GM23338 (cell line): ENCODE results near the gene SLC13A5. TPM values are rescaled to one million over a fixed set of nuclear protein-coding genes. Genes with fewer than 3 reads are reported as not detected.

Experiments used
- ATAC-seq: fragments of 200-7000 bp; cut with Tn5 transposase; 3 replicates; pipeline ENCODE4 v1.9.1; 2020
- DNase-seq: peaks from one replicate; pipeline ENCODE4 v3.0.0-alpha.2; 2015; ENCODE audit warnings: low spot score
- H2AFZ ChIP-seq: fragments of 200-600 bp; sonication (generic); 2 replicates; pipeline ENCODE4 v1.8.0; 2016; ENCODE audit warnings: antibody characterized with exemption, mild to moderate bottlenecking, moderate library complexity
- H3F3A ChIP-seq: fragments of 200-600 bp; sonication (generic); replicated peaks from 2 replicates; pipeline ENCODE4 v1.8.0; 2017; ENCODE audit warnings: antibody characterized with exemption, mixed run types, low read depth
- H3K27ac ChIP-seq: fragments of 200-600 bp; sonication (generic); 2 replicates; pipeline ENCODE4 v1.6.1; 2016; ENCODE audit warnings: low read depth
- H3K27me3 ChIP-seq: fragments of 200-600 bp; sonication (generic); 2 replicates; pipeline ENCODE4 v1.8.0; 2016; ENCODE audit warnings: mild to moderate bottlenecking, mixed run types, moderate library complexity; ENCODE audit not compliant: insufficient read depth
- H3K36me3 ChIP-seq: fragments of 200-600 bp; sonication (generic); 2 replicates; pipeline ENCODE4 v1.8.0; 2016; ENCODE audit warnings: mild to moderate bottlenecking; ENCODE audit not compliant: insufficient read depth
- H3K4me1 ChIP-seq: fragments of 200-600 bp; sonication (generic); 2 replicates; pipeline ENCODE4 v1.8.0; 2016; ENCODE audit warnings: mild to moderate bottlenecking, moderate library complexity; ENCODE audit not compliant: insufficient read depth
- H3K4me2 ChIP-seq: fragments of 200-600 bp; sonication (generic); 2 replicates; pipeline ENCODE4 v1.7.1; 2017; ENCODE audit warnings: mixed run types
- H3K4me3 ChIP-seq: fragments of 200-600 bp; sonication (generic); 2 replicates; pipeline ENCODE4 v1.6.1; 2016; ENCODE audit warnings: mixed run types
- H3K79me2 ChIP-seq: fragments of 200-600 bp; sonication (generic); replicated peaks from 2 replicates; pipeline ENCODE4 v1.8.0; 2017; ENCODE audit warnings: mild to moderate bottlenecking; ENCODE audit not compliant: insufficient read depth
- H3K9me2 ChIP-seq: fragments of 200-600 bp; sonication (generic); 2 replicates; pipeline ENCODE4 v1.8.0; 2017; ENCODE audit not compliant: insufficient read depth
- H4K20me1 ChIP-seq: fragments of 200-600 bp; sonication (generic); replicated peaks from 2 replicates; pipeline ENCODE4 v1.8.0; 2017; ENCODE audit warnings: mild to moderate bottlenecking; ENCODE audit not compliant: insufficient read depth
- H3K27ac Mint-ChIP-seq: 2 replicates; pipeline ENCODE4 v1.8.0; 2020; ENCODE audit warnings: inconsistent platforms, mild to moderate bottlenecking, moderate library complexity, mixed read lengths
- H3K27me3 Mint-ChIP-seq: 3 replicates; pipeline ENCODE4 v1.8.0; 2022; ENCODE audit warnings: low read depth, mild to moderate bottlenecking, moderate library complexity, mixed read lengths, inconsistent platforms; ENCODE audit not compliant: insufficient read depth, poor library complexity
- H3K36me3 Mint-ChIP-seq: 3 replicates; pipeline ENCODE4 v1.8.0; 2021; ENCODE audit warnings: low read depth, mild to moderate bottlenecking, inconsistent platforms, moderate library complexity, mixed read lengths
- H3K4me1 Mint-ChIP-seq: 3 replicates; pipeline ENCODE4 v1.8.0; 2020; ENCODE audit warnings: mild to moderate bottlenecking, inconsistent platforms, mixed read lengths
- H3K4me3 Mint-ChIP-seq: 3 replicates; pipeline ENCODE4 v1.8.0; 2021; ENCODE audit warnings: moderate library complexity, mild to moderate bottlenecking, inconsistent platforms, mixed read lengths
- H3K9me3 Mint-ChIP-seq: 3 replicates; pipeline ENCODE4 v1.8.0; 2020; ENCODE audit warnings: moderate library complexity, mild to moderate bottlenecking, inconsistent platforms, mixed read lengths
- CREB1 ChIP-seq: fragments of 250-450 bp; sonication (Bioruptor Pico); IDR thresholded peaks from 2 replicates; pipeline ENCODE4 v1.5.0; 2020; ENCODE audit warnings: low read depth, mild to moderate bottlenecking, moderate library complexity
- EZH2 ChIP-seq: fragments of 200-600 bp; sonication (generic); IDR thresholded peaks from one replicate; pipeline ENCODE4 v1.8.0; 2017; ENCODE audit warnings: antibody characterized with exemption, mild to moderate bottlenecking, low read depth; ENCODE audit not compliant: unreplicated experiment
- EZH2phosphoT487 ChIP-seq: fragments of 200-600 bp; sonication (generic); IDR thresholded peaks from one replicate; pipeline ENCODE4 v1.8.1; 2018; ENCODE audit warnings: antibody characterized with exemption; ENCODE audit not compliant: unreplicated experiment
- JUNB ChIP-seq: IDR thresholded peaks from one replicate; pipeline ENCODE4 v1.6.1; 2016; ENCODE audit warnings: antibody characterized with exemption; ENCODE audit not compliant: unreplicated experiment
- NANOG ChIP-seq: IDR thresholded peaks from 2 replicates; pipeline ENCODE4 v1.6.1; 2016; ENCODE audit warnings: antibody characterized with exemption, borderline replicate concordance
- POLR2AphosphoS5 ChIP-seq: IDR thresholded peaks from 2 replicates; pipeline ENCODE4 v1.6.1; 2016; ENCODE audit warnings: antibody characterized with exemption, low read depth
- STAT1 ChIP-seq: IDR thresholded peaks from one replicate; pipeline ENCODE4 v1.6.1; 2016; ENCODE audit warnings: antibody characterized with exemption; ENCODE audit not compliant: unreplicated experiment
- ZNF114 ChIP-seq: fragments of 250-450 bp; sonication (Bioruptor Pico); IDR thresholded peaks from 2 replicates; pipeline ENCODE4 v1.5.0; 2020; ENCODE audit warnings: mild to moderate bottlenecking, moderate library complexity
- ZNF331 ChIP-seq: fragments of 250-450 bp; sonication (Bioruptor Pico); IDR thresholded peaks from 2 replicates; pipeline ENCODE4 v1.5.0; 2020; ENCODE audit warnings: low read depth, mild to moderate bottlenecking, moderate library complexity
- polyA plus RNA-seq: library from polyadenylated mRNA; unstranded; fragments of >200 nt; fragmentation: Nextera tagmentation; extraction: Ambion mirVana; gene quantifications from 2 replicates; pipeline ENCODE4 v1.2.1, GENCODE V29; 2016
- total RNA-seq: library from RNA; depleted of rRNA; stranded (reverse); fragments of >200 nt; shearing (Covaris generic); gene quantifications from 2 replicates; pipeline ENCODE4 v1.2.3, GENCODE V29; 2014
- TF ChIP-seq, protein P1 (sequence below): IDR thresholded peaks from 2 replicates; pipeline ENCODE4 v1.6.1; 2016; ENCODE audit warnings: antibody characterized with exemption
- TF ChIP-seq, protein P2 (sequence below): IDR thresholded peaks from one replicate; pipeline ENCODE4 v1.6.1; 2018; ENCODE audit warnings: antibody characterized with exemption; ENCODE audit not compliant: unreplicated experiment
- TF ChIP-seq, protein P3 (sequence below): fragments of 250-450 bp; sonication (Bioruptor Pico); IDR thresholded peaks from 2 replicates; pipeline ENCODE4 v1.5.0; 2020; ENCODE audit warnings: mild to moderate bottlenecking, moderate library complexity
- TF ChIP-seq, protein P4 (sequence below), 2 experiments: fragments of 200-600 bp in 1 of 2; sonication (generic) in 1 of 2; conservative IDR thresholded peaks; 2 replicates each; pipeline versions ENCODE4 v1.5.1 to v1.6.1; 2016 to 2017; ENCODE audit warnings: antibody characterized with exemption in 2 of 2, low read depth in 2 of 2, mild to moderate bottlenecking in 2 of 2, moderate library complexity in 1 of 2

Gene SLC13A5
- total and polyA plus RNA-seq, 2 experiments from 2014 or later, result 1.2 to 2.3 TPM

DNA sequence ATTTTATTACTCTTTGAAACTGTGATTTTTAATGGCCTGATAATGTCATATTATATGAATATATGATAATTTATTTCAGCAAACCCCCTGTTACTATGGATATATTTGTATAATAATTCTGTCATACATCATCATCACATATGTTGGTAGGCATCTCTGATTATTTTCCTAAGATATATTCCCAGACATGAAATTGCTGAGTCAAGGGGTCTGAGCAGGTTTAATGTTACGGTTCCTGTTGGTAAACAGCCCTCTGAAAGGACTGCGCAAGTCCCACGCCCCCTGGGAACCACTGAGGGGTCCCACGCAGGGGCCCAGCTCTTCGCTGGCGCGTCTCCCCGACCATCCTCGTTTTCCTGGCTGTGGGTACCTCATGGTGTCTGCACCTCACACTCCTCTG, 24.2 kb downstream of the SLC13A5 start:
- H2AFZ ChIP-seq, result no peak overlapping the region
- H3K4me2 ChIP-seq, result no peak overlapping the region
- H3F3A ChIP-seq, result no peaks in the 10 kb centered on the region
- TF ChIP-seq STAT1 (no peak), ZNF331 (CRISPR knock-in tag) (no peak), POLR2AphosphoS5 (no peak), CREB1 (CRISPR knock-in tag) (no peak), ZNF114 (CRISPR knock-in tag) (no peak), JUNB (no peak), EZH2phosphoT487 (no peak), EZH2 (no peak), NANOG (no peak)
- TF ChIP-seq, protein P1, sequence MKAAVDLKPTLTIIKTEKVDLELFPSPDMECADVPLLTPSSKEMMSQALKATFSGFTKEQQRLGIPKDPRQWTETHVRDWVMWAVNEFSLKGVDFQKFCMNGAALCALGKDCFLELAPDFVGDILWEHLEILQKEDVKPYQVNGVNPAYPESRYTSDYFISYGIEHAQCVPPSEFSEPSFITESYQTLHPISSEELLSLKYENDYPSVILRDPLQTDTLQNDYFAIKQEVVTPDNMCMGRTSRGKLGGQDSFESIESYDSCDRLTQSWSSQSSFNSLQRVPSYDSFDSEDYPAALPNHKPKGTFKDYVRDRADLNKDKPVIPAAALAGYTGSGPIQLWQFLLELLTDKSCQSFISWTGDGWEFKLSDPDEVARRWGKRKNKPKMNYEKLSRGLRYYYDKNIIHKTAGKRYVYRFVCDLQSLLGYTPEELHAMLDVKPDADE, result no peak
- TF ChIP-seq, protein P2, sequence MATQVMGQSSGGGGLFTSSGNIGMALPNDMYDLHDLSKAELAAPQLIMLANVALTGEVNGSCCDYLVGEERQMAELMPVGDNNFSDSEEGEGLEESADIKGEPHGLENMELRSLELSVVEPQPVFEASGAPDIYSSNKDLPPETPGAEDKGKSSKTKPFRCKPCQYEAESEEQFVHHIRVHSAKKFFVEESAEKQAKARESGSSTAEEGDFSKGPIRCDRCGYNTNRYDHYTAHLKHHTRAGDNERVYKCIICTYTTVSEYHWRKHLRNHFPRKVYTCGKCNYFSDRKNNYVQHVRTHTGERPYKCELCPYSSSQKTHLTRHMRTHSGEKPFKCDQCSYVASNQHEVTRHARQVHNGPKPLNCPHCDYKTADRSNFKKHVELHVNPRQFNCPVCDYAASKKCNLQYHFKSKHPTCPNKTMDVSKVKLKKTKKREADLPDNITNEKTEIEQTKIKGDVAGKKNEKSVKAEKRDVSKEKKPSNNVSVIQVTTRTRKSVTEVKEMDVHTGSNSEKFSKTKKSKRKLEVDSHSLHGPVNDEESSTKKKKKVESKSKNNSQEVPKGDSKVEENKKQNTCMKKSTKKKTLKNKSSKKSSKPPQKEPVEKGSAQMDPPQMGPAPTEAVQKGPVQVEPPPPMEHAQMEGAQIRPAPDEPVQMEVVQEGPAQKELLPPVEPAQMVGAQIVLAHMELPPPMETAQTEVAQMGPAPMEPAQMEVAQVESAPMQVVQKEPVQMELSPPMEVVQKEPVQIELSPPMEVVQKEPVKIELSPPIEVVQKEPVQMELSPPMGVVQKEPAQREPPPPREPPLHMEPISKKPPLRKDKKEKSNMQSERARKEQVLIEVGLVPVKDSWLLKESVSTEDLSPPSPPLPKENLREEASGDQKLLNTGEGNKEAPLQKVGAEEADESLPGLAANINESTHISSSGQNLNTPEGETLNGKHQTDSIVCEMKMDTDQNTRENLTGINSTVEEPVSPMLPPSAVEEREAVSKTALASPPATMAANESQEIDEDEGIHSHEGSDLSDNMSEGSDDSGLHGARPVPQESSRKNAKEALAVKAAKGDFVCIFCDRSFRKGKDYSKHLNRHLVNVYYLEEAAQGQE, result no peak
- TF ChIP-seq, protein P3, sequence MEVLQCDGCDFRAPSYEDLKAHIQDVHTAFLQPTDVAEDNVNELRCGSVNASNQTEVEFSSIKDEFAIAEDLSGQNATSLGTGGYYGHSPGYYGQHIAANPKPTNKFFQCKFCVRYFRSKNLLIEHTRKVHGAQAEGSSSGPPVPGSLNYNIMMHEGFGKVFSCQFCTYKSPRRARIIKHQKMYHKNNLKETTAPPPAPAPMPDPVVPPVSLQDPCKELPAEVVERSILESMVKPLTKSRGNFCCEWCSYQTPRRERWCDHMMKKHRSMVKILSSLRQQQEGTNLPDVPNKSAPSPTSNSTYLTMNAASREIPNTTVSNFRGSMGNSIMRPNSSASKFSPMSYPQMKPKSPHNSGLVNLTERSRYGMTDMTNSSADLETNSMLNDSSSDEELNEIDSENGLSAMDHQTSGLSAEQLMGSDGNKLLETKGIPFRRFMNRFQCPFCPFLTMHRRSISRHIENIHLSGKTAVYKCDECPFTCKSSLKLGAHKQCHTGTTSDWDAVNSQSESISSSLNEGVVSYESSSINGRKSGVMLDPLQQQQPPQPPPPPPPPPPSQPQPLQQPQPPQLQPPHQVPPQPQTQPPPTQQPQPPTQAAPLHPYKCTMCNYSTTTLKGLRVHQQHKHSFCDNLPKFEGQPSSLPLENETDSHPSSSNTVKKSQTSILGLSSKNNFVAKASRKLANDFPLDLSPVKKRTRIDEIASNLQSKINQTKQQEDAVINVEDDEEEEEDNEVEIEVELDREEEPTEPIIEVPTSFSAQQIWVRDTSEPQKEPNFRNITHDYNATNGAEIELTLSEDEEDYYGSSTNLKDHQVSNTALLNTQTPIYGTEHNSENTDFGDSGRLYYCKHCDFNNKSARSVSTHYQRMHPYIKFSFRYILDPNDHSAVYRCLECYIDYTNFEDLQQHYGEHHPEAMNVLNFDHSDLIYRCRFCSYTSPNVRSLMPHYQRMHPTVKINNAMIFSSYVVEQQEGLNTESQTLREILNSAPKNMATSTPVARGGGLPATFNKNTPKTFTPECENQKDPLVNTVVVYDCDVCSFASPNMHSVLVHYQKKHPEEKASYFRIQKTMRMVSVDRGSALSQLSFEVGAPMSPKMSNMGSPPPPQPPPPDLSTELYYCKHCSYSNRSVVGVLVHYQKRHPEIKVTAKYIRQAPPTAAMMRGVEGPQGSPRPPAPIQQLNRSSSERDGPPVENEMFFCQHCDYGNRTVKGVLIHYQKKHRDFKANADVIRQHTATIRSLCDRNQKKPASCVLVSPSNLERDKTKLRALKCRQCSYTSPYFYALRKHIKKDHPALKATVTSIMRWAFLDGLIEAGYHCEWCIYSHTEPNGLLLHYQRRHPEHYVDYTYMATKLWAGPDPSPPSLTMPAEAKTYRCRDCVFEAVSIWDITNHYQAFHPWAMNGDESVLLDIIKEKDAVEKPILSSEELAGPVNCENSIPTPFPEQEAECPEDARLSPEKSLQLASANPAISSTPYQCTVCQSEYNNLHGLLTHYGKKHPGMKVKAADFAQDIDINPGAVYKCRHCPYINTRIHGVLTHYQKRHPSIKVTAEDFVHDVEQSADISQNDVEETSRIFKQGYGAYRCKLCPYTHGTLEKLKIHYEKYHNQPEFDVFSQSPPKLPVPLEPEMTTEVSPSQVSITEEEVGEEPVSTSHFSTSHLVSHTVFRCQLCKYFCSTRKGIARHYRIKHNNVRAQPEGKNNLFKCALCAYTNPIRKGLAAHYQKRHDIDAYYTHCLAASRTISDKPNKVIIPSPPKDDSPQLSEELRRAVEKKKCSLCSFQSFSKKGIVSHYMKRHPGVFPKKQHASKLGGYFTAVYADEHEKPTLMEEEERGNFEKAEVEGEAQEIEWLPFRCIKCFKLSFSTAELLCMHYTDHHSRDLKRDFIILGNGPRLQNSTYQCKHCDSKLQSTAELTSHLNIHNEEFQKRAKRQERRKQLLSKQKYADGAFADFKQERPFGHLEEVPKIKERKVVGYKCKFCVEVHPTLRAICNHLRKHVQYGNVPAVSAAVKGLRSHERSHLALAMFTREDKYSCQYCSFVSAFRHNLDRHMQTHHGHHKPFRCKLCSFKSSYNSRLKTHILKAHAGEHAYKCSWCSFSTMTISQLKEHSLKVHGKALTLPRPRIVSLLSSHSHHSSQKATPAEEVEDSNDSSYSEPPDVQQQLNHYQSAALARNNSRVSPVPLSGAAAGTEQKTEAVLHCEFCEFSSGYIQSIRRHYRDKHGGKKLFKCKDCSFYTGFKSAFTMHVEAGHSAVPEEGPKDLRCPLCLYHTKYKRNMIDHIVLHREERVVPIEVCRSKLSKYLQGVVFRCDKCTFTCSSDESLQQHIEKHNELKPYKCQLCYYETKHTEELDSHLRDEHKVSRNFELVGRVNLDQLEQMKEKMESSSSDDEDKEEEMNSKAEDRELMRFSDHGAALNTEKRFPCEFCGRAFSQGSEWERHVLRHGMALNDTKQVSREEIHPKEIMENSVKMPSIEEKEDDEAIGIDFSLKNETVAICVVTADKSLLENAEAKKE (CRISPR knock-in tag), result no peak
- TF ChIP-seq, protein P4, sequence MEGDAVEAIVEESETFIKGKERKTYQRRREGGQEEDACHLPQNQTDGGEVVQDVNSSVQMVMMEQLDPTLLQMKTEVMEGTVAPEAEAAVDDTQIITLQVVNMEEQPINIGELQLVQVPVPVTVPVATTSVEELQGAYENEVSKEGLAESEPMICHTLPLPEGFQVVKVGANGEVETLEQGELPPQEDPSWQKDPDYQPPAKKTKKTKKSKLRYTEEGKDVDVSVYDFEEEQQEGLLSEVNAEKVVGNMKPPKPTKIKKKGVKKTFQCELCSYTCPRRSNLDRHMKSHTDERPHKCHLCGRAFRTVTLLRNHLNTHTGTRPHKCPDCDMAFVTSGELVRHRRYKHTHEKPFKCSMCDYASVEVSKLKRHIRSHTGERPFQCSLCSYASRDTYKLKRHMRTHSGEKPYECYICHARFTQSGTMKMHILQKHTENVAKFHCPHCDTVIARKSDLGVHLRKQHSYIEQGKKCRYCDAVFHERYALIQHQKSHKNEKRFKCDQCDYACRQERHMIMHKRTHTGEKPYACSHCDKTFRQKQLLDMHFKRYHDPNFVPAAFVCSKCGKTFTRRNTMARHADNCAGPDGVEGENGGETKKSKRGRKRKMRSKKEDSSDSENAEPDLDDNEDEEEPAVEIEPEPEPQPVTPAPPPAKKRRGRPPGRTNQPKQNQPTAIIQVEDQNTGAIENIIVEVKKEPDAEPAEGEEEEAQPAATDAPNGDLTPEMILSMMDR (conservative IDR thresholded peaks at IDR 0.05; ENCODE audit: low read depth in 2 of 2), result no peak
- 0 out of 3 replicates have a peak, but pooled peaks cover 3% of the 10 kb centered on the region for H3K9me3 Mint-ChIP-seq
- no peak overlapping the region for H3K4me3 ChIP-seq
- H4K20me1 ChIP-seq, result no peaks in the 10 kb centered on the region
- H3K27ac Mint-ChIP-seq, result no peak overlapping the region
- H3K36me3 Mint-ChIP-seq, result no peaks in the 10 kb centered on the region; the same call in 2 of the 3 replicates
- H3K4me3 Mint-ChIP-seq, result no peak overlapping the region
- H3K36me3 ChIP-seq, result no peaks in the 10 kb centered on the region
- H3K79me2 ChIP-seq, result no peaks in the 10 kb centered on the region
- no peak for ATAC-seq
- no peaks in the 10 kb centered on the region for H3K4me1 ChIP-seq
- no peaks in the 10 kb centered on the region for H3K9me2 ChIP-seq
- peaks cover 3% of the 10 kb centered on the region; the same call in 1 of the 3 replicates for H3K4me1 Mint-ChIP-seq
- peaks cover 12% of the 10 kb centered on the region for H3K27me3 Mint-ChIP-seq
- no peaks in the 10 kb centered on the region for H3K27me3 ChIP-seq
- no peak overlapping the region for H3K27ac ChIP-seq
- no peak for DNase-seq
